Neural cell (in vitro differentiated cells): Measurements from ENCODE around the gene TRABD2B. TPM values are rescaled to one million over a fixed set of nuclear protein-coding genes. Genes with fewer than 3 reads are reported as not detected.

ENCODE experiments used
- H2AFZ ChIP-seq: fragments of 200-600, 300-800 bp; sonication (generic), shearing (Covaris generic); 2 replicates; pipeline ENCODE4 v1.6.0; 2014; ENCODE audit warnings: low read depth, mild to moderate bottlenecking, antibody characterized with exemption, low read length, moderate library complexity
- H3F3A ChIP-seq: fragments of 200-600 bp; shearing (Covaris generic); 2 replicates; pipeline ENCODE4 v1.6.1; 2016; ENCODE audit warnings: mild to moderate bottlenecking, moderate library complexity, mixed read lengths, antibody characterized with exemption, low read length; ENCODE audit not compliant: insufficient read depth, poor library complexity, severe bottlenecking
- H3K27ac ChIP-seq: fragments of 200-600, 300-800 bp; sonication (generic), shearing (Covaris generic); 2 replicates; pipeline ENCODE4 v1.5.1; 2014; ENCODE audit warnings: mild to moderate bottlenecking, low read length, moderate library complexity
- H3K27me3 ChIP-seq: fragments of 300-800, 200-600 bp; sonication (generic), shearing (Covaris generic); 2 replicates; pipeline ENCODE4 v1.6.0; 2014; ENCODE audit warnings: mild to moderate bottlenecking, low read depth, low read length, moderate library complexity; ENCODE audit not compliant: insufficient read depth
- H3K36me3 ChIP-seq: fragments of 300-800, 200-600 bp; sonication (generic), shearing (Covaris generic); 2 replicates; pipeline ENCODE4 v1.5.1; 2014; ENCODE audit warnings: mild to moderate bottlenecking, antibody characterized with exemption, low read length, moderate library complexity; ENCODE audit not compliant: insufficient read depth
- H3K4me2 ChIP-seq: fragments of 300-800, 200-600 bp; sonication (generic), shearing (Covaris generic); 2 replicates; pipeline ENCODE4 v1.6.0; 2014; ENCODE audit warnings: mild to moderate bottlenecking, low read length
- H3K4me3 ChIP-seq: fragments of 300-800, 200-600 bp; sonication (generic), shearing (Covaris generic); 2 replicates; pipeline ENCODE4 v1.5.1; 2014; ENCODE audit warnings: mild to moderate bottlenecking, low read length, moderate library complexity
- H3K79me2 ChIP-seq: fragments of 200-600 bp; shearing (Covaris generic); replicated peaks from 2 replicates; pipeline ENCODE4 v1.6.0; 2014; ENCODE audit warnings: mild to moderate bottlenecking, low read length, moderate library complexity; ENCODE audit not compliant: insufficient read depth
- H3K9ac ChIP-seq: fragments of 300-800, 200-600 bp; sonication (generic), shearing (Covaris generic); 2 replicates; pipeline ENCODE4 v1.6.1; 2016; ENCODE audit warnings: mild to moderate bottlenecking, low read length, mixed read lengths
- H3K9me2 ChIP-seq: fragments of 200-600 bp; shearing (Covaris generic); 2 replicates; pipeline ENCODE4 v1.6.1; 2016; ENCODE audit warnings: mild to moderate bottlenecking, low read length, mixed read lengths; ENCODE audit not compliant: insufficient read depth
- H3K9me3 ChIP-seq: fragments of 200-600, 300-800 bp; sonication (generic), shearing (Covaris generic); 2 replicates; pipeline ENCODE4 v1.6.1; 2016; ENCODE audit warnings: mild to moderate bottlenecking, mixed run types, low read length, moderate library complexity, mixed read lengths
- H4K20me1 ChIP-seq: fragments of 200-600 bp; shearing (Covaris generic); 2 replicates; pipeline ENCODE4 v1.6.1; 2016; ENCODE audit warnings: mild to moderate bottlenecking, mixed run types; ENCODE audit not compliant: insufficient read depth
- EP300 ChIP-seq: fragments of 450-650 bp; conservative IDR thresholded peaks from 2 replicates; pipeline ENCODE4 v1.6.1; 2014; ENCODE audit warnings: antibody characterized with exemption, mild to moderate bottlenecking, moderate library complexity; ENCODE audit not compliant: poor library complexity, severe bottlenecking
- EZH2 ChIP-seq: fragments of 200-600, 300-800 bp; shearing (Covaris generic), sonication (generic); IDR thresholded peaks from 2 replicates; pipeline ENCODE4 v1.6.1; 2014; ENCODE audit warnings: antibody characterized with exemption, low read length, borderline replicate concordance, mild to moderate bottlenecking; ENCODE audit not compliant: insufficient read depth, poor library complexity, severe bottlenecking
- MXI1 ChIP-seq: fragments of 450-650 bp; conservative IDR thresholded peaks from 2 replicates; pipeline ENCODE4 v1.6.1; 2014; ENCODE audit warnings: antibody characterized with exemption, mild to moderate bottlenecking; ENCODE audit not compliant: poor library complexity, severe bottlenecking
- POLR2AphosphoS5 ChIP-seq: IDR thresholded peaks from 2 replicates; pipeline ENCODE4 v1.6.1; 2012
- RAD21 ChIP-seq: fragments of 450-650 bp; conservative IDR thresholded peaks from 2 replicates; pipeline ENCODE4 v1.6.1; 2014; ENCODE audit warnings: antibody characterized with exemption, mild to moderate bottlenecking, moderate library complexity
- SMC3 ChIP-seq: fragments of 450-650 bp; conservative IDR thresholded peaks from 2 replicates; pipeline ENCODE4 v1.6.1; 2014; ENCODE audit warnings: antibody characterized with exemption, mild to moderate bottlenecking, moderate library complexity; ENCODE audit not compliant: poor library complexity
- TAF1 ChIP-seq: IDR thresholded peaks from 2 replicates; pipeline ENCODE4 v1.6.1; 2012; ENCODE audit warnings: low read depth
- polyA plus RNA-seq: library from polyadenylated mRNA; depleted of rRNA; stranded (reverse); fragments of >200 nt; gene quantifications from 2 replicates; pipeline ENCODE4 v1.2.3, GENCODE V29; 2014
- TF ChIP-seq, protein P1 (sequence below): fragments of 450-650 bp; IDR thresholded peaks from 2 replicates; pipeline ENCODE4 v1.5.1; 2014; ENCODE audit warnings: antibody characterized with exemption, mild to moderate bottlenecking, moderate library complexity; ENCODE audit not compliant: poor library complexity, severe bottlenecking
- TF ChIP-seq, protein P2 (sequence below): IDR thresholded peaks from 2 replicates; pipeline ENCODE4 v1.6.1; 2012; ENCODE audit warnings: borderline replicate concordance

TRABD2B gene
- polyA plus RNA-seq, 1 donor from 2014 or later: 0.02 TPM

DNA sequence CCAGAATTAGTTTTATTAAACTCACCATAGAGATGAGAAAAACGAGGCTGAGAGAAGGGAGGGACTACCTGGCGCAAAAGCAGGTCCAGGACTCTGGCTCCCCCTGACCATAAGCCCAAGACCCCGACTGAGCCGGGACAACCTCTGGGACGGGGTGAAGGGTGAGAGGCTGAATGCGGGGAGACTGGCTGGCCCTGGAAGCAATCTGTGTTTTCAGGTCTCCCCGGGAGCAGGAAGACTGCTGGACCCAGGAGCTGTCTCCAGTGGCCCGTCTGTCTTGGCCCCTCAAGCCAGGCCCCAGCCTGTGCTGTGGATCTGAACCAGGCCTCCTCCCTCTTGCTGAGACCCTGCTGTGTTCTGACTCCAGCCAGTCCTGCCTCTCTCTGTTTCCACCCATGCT, 240.8 kb downstream of the TRABD2B start:
- no peaks in the 10 kb centered on the region for H3K27me3 ChIP-seq
- H2AFZ ChIP-seq: no peak overlapping the region
- no peak overlapping the region for H3K9ac ChIP-seq
- H3K79me2 ChIP-seq: no peaks in the 10 kb centered on the region
- no peak overlapping the region for H3K4me3 ChIP-seq
- H3K9me3 ChIP-seq: no peaks in the 10 kb centered on the region
- TF ChIP-seq, protein P1, sequence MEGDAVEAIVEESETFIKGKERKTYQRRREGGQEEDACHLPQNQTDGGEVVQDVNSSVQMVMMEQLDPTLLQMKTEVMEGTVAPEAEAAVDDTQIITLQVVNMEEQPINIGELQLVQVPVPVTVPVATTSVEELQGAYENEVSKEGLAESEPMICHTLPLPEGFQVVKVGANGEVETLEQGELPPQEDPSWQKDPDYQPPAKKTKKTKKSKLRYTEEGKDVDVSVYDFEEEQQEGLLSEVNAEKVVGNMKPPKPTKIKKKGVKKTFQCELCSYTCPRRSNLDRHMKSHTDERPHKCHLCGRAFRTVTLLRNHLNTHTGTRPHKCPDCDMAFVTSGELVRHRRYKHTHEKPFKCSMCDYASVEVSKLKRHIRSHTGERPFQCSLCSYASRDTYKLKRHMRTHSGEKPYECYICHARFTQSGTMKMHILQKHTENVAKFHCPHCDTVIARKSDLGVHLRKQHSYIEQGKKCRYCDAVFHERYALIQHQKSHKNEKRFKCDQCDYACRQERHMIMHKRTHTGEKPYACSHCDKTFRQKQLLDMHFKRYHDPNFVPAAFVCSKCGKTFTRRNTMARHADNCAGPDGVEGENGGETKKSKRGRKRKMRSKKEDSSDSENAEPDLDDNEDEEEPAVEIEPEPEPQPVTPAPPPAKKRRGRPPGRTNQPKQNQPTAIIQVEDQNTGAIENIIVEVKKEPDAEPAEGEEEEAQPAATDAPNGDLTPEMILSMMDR: no peak
- TF ChIP-seq SMC3 (no peak), EZH2 (no peak), MXI1 (no peak), EP300 (no peak), POLR2AphosphoS5 (no peak), RAD21 (no peak), TAF1 (no peak)
- TF ChIP-seq, protein P2, sequence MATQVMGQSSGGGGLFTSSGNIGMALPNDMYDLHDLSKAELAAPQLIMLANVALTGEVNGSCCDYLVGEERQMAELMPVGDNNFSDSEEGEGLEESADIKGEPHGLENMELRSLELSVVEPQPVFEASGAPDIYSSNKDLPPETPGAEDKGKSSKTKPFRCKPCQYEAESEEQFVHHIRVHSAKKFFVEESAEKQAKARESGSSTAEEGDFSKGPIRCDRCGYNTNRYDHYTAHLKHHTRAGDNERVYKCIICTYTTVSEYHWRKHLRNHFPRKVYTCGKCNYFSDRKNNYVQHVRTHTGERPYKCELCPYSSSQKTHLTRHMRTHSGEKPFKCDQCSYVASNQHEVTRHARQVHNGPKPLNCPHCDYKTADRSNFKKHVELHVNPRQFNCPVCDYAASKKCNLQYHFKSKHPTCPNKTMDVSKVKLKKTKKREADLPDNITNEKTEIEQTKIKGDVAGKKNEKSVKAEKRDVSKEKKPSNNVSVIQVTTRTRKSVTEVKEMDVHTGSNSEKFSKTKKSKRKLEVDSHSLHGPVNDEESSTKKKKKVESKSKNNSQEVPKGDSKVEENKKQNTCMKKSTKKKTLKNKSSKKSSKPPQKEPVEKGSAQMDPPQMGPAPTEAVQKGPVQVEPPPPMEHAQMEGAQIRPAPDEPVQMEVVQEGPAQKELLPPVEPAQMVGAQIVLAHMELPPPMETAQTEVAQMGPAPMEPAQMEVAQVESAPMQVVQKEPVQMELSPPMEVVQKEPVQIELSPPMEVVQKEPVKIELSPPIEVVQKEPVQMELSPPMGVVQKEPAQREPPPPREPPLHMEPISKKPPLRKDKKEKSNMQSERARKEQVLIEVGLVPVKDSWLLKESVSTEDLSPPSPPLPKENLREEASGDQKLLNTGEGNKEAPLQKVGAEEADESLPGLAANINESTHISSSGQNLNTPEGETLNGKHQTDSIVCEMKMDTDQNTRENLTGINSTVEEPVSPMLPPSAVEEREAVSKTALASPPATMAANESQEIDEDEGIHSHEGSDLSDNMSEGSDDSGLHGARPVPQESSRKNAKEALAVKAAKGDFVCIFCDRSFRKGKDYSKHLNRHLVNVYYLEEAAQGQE: no peak
- no peaks in the 10 kb centered on the region for H3K36me3 ChIP-seq
- H3K9me2 ChIP-seq: no peaks in the 10 kb centered on the region
- H3K4me2 ChIP-seq: no peak overlapping the region
- H4K20me1 ChIP-seq: no peaks in the 10 kb centered on the region
- H3F3A ChIP-seq: no peaks in the 10 kb centered on the region
- H3K27ac ChIP-seq: no peak overlapping the region

- Histone ChIP-seq H3K4me3 (no peak overlapping the region), H3K79me2 (no peaks in the 10 kb centered on the region), H3K4me2 (no peak overlapping the region), H3K27me3 (no peaks in the 10 kb centered on the region), H3K9me3 (no peaks in the 10 kb centered on the region), H3K27ac (no peak overlapping the region), H3K9me2 (no peaks in the 10 kb centered on the region), H2AFZ (no peak overlapping the region), H3K36me3 (no peaks in the 10 kb centered on the region), H3F3A (no peaks in the 10 kb centered on the region), H3K9ac (no peak overlapping the region), H4K20me1 (no peaks in the 10 kb centered on the region)
- TF ChIP-seq TAF1: no peak
- TF ChIP-seq EP300: no peak
- no peak for TF ChIP-seq RAD21
- no peak for TF ChIP-seq POLR2AphosphoS5
- TF ChIP-seq MXI1: no peak
- TF ChIP-seq EZH2: no peak
- TF ChIP-seq, protein P2: no peak
- TF ChIP-seq SMC3: no peak
- TF ChIP-seq, protein P1: no peak
These were observed 241.2 kb downstream of the TRABD2B start for GRCh38 chr1:47756006-47756405.
